Measurements from ENCODE around the gene INSIG1.

Gene INSIG1

GRCh38 chr7:155303039-155303593 is 5.4 kb downstream of the INSIG1 start:
- no peak for DNase-seq (ENCODE audit: low read depth in 2 of 2)

GRCh38 chr7:155303897-155304296 is 6.2 kb downstream of the INSIG1 start:
- DNase-seq (ENCODE audit: low read depth in 2 of 2) = no peak

- DNase-seq (ENCODE audit: low read depth in 2 of 2) = no peak
Observed at GRCh38 chr7:155305231-155305904, 7.7 kb downstream of the INSIG1 start.

- DNase-seq (ENCODE audit: low read depth in 2 of 2) = no peak
Observed at GRCh38 chr7:155306673-155307470, 9.2 kb downstream of the INSIG1 start.

GRCh38 chr7:155308330-155309020 is 10.8 kb downstream of the INSIG1 start:
- DNase-seq (ENCODE audit: low read depth in 2 of 2) = no peak

- DNase-seq (ENCODE audit: low read depth in 2 of 2) = no peak
Observed at GRCh38 chr7:155309021-155309338, 11.3 kb downstream of the INSIG1 start.

GRCh38 chr7:155310425-155311114 is 12.9 kb downstream of the INSIG1 start:
- DNase-seq (ENCODE audit: low read depth in 2 of 2) = no peak

GRCh38 chr7:155311826-155312537 is 14.3 kb downstream of the INSIG1 start:
- no peak for DNase-seq (ENCODE audit: low read depth in 2 of 2)

GRCh38 chr7:155312633-155313032 is 15.0 kb downstream of the INSIG1 start:
- no peak for DNase-seq (ENCODE audit: low read depth in 2 of 2)

- DNase-seq (ENCODE audit: low read depth in 2 of 2) = no peak
Observed at GRCh38 chr7:155313096-155313495, 15.4 kb downstream of the INSIG1 start.

GRCh38 chr7:155315977-155316376 is 18.3 kb downstream of the INSIG1 start:
- no peak for DNase-seq (ENCODE audit: low read depth in 2 of 2)

GRCh38 chr7:155316427-155317113 is 18.9 kb downstream of the INSIG1 start:
- no peak for DNase-seq (ENCODE audit: low read depth in 2 of 2)

- DNase-seq (ENCODE audit: low read depth in 2 of 2) = no peak
Observed at GRCh38 chr7:155317114-155317434, 19.4 kb downstream of the INSIG1 start.

- DNase-seq (ENCODE audit: low read depth in 2 of 2) = no peak
Observed at GRCh38 chr7:155318245-155318644, 20.6 kb downstream of the INSIG1 start.

- DNase-seq (ENCODE audit: low read depth in 2 of 2) = no peak
Observed at GRCh38 chr7:155322530-155322929, 24.9 kb downstream of the INSIG1 start.

GRCh38 chr7:155323001-155323638 is 25.4 kb downstream of the INSIG1 start:
- DNase-seq (ENCODE audit: low read depth in 2 of 2) = no peak

GRCh38 chr7:155324012-155324917 is 26.6 kb downstream of the INSIG1 start:
- no peak for DNase-seq (ENCODE audit: low read depth in 2 of 2)

GRCh38 chr7:155324918-155325235 is 27.2 kb downstream of the INSIG1 start:
- no peak for DNase-seq (ENCODE audit: low read depth in 2 of 2)

- no peak for DNase-seq (ENCODE audit: low read depth in 2 of 2)
Observed at GRCh38 chr7:155326385-155326784, 28.7 kb downstream of the INSIG1 start.

Data from fibroblast of skin of left quadriceps (primary cell).